Measurements from ENCODE around the gene NR2E3.

The NR2E3 gene

DNA sequence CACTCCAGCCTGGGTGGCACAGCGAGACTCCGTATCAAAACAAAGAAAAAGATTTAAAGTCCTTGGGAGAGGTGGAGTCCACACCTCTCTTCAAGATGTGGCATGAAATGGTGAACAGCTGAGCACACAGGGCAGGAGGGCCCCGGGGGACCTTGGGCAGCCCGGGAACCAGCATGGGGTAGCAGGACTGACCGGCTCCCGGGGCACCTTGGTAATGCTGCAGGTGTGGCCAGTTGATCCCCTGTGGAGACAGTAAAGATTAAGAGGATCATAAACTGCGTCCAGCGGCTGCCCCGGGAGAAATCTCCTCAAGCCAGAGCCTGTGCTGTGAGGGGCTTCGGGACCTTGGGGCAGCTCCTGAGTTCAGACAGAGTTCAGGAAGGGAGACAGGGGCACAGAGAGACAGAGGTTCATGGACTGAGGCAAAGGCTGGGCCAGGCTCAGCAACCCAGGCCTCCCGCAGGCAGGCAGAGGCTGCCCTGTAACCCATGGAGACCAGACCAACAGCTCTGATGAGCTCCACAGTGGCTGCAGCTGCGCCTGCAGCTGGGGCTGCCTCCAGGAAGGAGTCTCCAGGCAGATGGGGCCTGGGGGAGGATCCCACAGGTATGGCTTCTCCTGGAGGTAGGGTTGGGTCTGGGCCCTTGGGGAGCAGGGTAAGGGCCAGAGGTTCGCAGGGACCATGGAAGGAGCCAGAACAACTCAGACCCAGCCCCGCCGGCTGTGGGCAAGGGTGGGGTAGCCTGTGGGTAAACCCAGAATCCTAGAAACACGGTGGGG is at the start of gene NR2E3:
NR2E3 (plus strand) TSS at position 299 of the 780 bp plus-strand sequence; CDS start at position 489, 190 bp downstream.
- no peak for DNase-seq

DNA sequence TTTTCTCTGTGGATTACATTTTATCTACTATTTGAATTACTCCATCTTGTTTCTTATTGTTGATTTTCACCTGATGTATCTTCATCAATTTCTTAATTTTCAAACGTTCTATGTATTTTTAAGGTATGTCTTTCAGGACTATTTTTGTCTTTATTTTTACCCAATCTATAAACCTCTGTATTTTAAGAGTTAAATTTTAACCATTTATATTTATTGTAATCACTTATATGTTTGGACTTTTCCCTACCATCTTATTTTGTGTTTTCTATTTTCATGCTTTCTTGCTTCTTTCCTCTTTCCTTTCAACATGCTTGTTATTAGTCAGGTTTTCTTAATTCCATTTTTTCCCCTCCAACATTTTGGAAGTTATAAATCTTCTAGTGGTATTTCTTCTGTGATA is 49.5 kb upstream of the NR2E3 start:
- DNase-seq: no peak

DNA sequence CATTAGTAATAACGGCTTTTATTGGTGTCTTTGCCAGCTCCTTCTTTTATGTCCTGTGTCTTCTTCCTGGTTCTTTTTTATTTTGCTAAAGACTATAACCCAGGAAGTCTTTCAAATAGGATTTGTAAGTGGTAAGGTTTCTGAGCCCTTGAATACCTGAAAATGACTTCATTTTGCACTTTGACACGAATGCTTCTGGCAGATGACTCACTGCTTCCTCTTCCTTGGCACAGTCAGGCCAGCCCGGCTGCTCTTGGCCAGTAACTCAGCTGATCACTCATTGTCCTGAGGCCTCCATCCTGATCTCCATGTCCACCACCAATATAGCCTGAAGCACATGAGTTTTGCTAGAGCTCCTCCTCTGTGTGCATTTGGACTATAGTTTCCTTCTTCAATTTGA is 48.7 kb upstream of the NR2E3 start:
- no peak for DNase-seq

DNA sequence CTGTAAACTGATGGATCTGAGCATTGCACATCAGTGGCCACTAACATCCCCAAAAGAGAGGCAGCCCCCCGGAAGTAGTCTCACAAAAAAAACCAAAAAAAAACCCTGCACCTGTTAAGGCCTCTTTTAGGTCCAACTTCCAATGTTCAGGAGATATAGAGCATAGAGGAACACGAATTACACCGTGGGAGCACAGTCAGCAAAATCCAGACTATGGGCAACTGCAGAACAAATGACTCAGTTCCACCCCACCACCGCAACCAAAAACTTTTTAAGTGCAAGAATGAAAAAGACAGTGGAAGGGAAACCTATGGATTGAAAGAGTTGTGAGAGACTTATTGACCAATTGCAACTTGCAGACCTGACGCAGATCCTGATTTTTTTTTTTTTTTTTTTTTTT is 42.2 kb upstream of the NR2E3 start:
- no peak for DNase-seq

DNA sequence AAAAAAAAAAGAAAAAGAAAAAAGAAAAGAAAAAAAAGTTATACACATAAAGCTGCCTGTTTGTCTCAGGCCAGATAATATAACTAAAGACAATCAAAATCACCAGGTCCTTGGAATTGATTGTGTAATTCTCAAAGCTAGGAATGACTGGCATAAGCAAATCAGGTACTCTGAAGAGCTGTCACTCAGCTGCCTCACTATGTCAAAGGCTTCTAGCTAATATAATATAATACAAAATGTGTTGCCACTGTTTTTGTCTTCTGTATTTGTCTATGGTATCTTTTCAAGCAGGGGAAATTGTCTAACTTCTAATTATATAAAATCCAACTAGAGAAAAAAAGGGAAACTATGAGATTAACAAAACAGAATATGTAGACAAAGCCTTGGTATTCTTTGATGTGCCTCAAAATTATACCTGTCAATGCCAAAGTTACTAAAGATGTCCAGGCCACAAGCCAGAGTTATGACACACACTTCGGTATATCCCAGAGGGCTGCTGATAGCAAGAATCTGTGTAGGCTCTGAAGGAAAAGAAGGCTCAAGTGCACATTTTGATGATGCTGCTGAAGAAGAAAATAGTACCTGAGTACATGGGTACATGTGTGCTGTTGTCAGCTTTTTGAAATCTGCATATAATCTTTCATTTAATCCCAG is 37.0 kb upstream of the NR2E3 start:
- no peak for DNase-seq

DNA sequence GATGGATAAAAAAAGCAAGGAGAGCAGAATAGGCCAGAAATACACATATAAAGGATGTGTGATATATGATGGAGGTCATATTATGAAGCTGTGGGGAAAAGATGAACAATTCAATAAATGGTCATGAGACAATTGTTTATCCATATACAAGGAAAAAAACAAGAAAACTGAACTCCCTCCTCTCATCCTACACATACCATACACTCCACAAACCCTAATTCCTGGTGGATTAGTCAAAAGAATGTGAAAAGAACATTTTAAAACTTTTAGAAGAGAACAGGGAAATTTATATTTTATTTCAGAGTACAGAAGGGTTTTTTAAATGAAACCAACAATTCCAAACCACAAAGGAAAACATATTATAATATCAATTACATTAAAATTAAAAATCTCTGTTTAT is 34.5 kb upstream of the NR2E3 start:
- no peak for DNase-seq

DNA sequence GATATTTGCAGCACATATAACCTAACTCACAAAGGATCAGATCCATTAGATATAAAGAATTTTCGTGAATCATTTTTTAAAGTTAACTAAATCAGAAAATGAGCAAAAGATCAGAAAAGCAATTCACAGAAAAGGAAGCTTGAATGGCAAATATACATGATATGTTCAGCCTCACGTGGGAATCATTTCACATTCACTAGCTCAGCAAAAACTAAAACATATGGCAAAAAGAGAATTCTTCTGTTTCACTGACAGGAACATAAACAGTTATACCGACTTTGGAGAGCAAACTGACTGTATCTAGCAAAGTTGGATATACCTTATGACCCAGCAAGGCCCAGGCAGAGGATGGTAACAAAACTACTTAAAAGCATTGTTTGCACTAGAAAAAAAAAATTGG is 34.0 kb upstream of the NR2E3 start:
- no peak for DNase-seq

DNA sequence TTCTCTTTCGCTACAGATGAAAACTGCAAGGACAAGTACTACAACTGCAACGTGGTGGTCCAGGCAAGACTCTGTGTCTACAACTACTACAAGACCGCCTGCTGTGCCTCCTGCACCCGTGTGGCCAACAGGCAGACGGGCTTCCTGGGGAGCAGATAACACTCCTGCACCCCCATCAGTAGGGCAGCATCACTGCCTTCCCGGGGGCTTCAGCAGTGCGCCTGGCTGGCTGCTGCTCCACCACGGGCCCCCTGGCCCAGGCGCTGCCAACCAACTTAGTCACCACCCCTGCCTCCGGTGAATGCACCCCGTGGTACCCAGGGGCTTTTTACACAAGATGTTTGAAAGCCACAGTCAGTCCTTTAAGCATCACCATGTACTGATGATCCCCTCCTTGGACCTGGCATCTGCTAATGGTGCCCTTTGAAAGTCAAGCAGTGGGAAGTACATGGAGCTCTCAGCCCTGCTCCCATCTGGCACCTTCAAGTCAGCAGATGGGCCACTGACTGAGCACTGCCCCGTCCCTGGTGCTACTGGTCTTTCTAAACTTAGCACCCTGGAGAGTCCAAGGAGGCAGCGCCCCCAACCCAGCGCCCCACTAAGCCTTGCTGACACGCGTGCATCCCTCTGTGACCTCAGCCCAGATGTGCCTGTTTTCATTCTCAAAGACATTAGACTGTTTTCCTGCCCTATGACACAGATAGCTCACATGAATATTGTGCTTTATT is 33.0 kb upstream of the NR2E3 start:
- no peak for DNase-seq

DNA sequence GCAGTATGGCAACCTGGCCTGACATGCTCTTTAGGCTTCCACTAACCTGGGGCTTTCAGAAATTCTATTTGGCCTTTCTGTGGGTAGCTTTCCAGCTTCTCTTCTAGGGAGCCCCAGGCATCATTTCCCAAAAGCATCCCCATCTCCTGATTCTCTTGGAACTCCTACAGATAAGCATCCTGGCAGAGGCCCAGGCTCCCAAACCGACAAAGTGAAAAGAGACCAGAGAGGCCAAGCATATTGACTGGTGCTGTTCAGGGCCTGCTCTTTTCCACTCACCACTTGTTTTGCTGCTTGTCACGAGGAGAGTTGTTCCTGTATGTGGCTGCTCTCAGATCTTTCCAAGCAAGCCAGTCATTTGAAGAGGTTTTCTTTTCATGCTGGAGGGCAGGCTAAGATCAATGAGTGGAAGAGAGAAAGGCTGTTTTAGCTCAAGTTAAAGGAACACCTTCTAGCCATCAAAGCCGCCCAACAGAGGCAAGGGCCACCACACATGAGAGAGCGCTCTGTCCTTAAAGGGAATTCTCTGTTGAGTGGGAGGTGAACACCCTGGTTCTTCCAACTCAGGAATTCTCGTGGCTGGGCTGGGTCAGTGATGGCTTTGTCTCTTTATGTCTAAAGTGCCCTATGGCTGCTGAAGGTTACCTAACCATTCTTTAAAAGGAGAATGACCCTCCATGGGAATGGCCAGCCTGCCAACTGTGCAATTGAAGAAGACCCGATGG is 31.1 kb upstream of the NR2E3 start:
- no peak for DNase-seq

DNA sequence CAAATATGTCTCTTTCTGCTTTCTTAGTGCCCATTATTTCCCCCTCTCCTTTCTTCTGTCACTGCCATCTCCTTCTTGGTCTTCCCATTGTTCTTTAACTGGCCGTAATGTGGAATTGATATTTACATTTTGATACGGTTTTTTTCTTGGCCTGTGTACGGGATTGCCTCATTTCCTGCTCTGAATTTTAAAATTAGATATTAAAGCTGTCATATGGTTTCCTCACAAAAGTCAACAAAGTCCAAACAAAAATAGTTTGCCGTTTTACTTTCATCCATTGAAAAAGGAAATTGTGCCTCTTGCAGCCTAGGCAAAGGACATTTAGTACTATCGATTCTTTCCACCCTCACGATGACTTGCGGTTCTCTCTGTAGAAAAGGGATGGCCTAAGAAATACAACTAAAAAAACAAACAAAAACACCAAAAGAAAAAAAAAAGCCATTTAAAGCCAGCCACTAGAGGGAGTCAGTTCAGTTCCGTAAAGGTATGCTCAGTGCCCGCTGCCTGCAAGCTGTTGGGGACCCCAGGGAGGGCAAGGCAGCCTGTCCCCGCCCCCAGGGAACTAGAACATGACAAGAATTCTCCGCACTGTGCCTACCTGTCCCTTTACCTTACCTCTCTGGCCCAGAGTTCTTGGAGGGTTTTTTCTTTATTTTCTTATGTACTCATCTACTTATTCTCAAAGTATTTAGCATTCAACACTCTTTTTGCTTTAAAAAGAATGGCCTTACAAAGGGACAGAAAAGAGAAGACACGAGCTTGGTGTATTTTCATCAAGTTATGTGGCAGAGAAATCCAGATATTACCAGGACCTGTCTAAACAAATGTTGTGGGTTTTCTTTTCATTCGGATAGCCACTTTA is 30.0 kb upstream of the NR2E3 start:
- peak; percentile 24 for DNase-seq

DNA sequence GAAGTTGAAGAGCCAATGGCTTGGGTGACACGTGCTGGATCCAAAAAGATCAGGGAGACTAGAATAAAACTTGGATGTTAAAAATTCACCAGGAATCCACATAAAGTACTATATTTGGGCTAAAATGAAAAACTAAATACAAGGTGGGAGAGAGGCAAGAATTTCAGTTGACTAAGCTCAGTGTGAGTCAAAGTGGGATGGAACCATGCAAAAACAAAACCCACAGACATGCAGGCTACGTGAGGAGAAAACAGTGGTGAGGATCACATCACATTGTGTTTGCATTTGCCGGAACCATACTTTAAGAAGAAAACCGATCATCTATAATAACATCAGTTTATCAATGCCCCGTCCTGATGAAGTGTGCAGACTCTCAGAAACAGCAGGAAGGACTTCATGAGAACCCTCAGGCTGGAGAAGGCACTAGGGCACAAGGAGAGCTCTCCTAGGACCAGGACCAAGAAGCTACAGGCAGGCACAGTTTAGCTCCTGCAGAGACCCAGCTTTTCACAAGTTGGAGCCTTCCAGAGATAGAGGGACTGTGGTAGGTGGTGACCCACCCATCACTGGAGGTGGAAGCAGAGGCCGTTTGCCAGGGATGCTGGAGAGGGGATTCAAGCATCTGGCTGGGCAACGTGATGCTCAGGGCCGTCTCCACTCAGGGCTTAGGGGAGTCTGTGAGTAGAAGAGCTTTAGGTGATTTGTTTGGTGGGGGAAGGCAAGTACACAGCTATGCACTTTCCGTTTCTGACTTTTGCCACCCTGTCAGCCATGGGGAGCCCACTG is 29.0 kb upstream of the NR2E3 start:
- DNase-seq: no peak

DNA sequence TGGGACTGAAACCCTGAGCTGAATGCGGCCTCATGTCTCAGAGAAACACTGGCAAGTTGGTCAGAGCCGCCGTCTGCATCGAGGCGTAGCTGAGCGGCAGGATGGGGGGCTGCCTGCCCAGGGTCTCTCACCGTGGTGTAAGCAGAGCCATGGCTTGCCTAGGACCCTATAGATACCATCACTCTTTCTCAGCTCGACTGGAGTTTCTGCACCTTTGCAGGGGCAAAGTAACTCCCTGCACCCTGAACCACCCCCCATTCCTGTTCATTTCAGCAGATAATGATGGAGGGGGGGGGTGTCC is 28.4 kb upstream of the NR2E3 start:
- DNase-seq: no peak

DNA sequence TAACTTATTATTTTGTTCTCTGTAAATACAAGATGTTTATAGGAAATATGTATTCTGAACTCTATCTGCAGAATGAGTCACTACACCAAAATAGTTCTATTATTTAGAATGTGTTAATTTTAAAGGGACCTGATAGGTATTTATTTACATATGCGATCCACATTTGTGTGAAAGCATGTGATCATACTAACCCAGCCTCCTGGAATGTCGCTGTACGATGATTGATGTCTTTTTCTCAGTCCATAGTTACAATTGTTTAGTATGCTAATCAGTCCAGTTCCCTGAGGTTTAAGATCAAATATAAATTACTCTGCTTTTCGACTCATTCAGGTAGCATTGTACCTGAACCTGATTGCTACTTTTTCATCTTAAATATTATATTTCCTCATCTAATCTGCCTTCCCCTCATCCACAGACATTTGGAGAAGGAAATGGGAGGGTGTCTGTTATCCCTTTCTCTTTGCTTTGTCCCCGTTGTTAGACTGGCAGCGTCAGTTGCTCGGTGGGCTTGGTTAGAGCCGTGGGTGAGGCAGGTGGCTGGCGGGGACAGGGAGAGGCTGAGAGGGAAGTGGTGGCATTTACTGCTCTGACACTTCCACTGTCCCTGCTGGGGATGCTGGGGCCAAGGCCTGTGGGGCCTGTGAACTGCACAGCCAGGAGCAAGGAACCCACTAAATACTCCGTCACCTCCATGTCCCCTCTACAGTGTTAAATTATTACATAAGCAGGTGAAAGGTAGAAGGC is 27.8 kb upstream of the NR2E3 start:
- no peak for DNase-seq

DNA sequence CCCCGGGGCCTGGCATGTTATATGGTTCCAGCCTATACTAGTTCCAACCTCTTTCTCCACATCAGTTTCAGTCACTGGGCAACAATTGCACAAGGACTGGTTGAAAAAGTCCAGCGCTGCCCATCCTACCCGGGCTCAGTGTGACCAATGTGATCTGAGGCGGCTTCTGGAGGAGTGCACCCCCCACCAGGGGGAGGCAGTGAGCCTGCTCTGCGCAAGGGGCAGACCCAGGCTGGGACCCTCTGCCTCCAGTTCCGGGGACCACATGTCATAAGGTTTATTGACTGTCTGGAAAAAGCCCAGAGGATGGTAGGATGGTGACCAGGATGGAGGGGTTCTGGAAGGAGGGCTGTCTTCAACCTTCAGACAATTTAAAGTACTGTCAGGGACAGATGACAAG is 25.6 kb upstream of the NR2E3 start:
- no peak for DNase-seq

DNA sequence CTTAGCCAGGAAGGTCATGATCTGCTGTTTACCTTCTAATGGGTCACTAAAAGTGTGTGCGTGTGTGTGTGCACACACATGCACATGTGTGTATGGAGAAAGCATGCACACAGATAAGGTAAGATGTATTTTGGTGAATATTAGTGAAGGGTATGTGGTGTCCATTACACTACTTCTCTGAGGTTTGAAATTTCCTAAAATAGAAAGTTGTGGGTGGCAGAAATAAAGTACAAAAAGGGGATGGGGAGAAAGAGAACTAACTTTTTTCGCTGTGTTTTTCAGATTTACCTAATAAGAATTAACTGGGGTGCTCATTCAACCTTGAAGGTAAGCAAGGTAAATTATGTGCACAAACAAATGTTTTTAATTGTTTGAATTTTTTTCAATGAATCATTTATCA is 24.4 kb upstream of the NR2E3 start:
- DNase-seq: no peak

DNA sequence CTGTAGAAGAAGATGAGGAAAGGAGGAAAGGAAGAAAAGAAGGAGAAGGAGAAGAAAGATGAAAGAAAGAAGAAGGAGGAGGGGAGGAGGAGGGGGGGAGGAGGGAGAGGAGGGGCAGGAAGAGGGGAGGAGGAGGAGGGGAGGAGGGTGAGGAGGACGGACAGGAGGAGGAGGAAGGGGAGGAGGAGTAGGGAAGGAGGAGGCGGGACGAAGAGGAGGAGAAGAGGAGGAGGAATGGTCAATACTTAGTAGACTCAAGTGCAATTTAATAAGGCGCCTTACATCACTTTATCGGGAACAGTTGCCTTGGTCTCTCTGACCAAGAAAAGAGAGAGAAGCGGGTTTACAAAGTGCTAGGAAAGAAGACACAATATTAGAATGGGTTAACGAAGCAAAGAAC is 23.7 kb upstream of the NR2E3 start:
- DNase-seq: no peak

DNA sequence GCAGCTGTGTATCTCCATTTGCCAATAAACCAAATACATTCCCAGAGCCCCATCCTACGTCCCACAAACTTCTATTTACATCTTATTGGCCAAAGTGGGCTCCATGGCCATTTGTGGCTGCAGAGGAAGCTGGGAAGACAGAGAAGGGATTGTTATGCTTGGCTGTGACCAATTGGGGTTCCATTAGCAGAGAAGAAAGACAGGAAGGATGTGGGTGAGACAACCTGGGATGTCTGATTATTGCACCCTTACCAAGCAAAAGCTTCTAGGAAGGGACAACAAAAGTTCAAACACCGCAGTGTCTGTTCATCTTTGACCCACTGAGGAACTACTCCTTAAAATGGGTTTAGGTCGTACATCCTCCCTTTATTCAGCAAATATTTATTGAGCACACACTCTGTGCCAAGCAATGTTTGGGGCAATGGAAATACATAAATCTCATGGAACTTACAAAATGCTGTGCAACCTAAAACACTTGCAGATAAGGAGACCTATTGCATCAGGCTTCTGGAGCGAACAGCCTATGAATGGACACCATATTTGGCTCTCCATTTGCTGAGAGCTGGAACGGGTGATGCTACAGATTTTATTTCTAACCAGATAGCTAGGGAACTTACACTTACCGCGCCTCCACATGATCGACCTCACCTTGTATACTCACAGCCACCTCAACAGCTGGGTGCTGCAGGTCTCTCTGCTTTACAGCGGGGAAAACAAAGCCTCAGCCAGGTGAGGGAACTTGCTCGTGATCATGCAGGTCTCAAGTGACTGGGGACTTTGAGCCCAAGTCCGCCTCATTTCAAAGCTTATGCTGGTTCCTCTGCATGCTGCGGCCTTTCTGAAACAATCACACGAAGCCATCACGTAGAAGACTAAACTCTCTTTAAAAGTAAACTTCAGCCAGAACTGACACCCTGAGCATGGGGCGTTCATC is 21.4 kb upstream of the NR2E3 start:
- no peak for DNase-seq

DNA sequence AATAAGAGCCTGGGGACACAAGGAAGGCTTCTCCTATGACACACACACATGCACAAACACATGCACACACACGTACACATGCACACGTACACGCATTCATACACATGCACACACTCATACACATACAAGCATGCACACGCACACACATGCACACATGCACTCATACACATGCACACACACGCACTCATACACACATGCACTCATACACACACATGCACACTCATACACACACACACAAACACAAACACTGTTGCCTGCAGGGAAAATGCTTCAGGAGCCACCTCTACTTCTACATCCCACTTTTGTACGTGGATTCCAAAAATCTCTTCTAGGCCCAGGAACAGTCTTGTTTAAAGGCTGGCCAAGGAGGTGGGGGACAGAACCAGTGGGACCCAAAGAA is 20.7 kb upstream of the NR2E3 start:
- DNase-seq: no peak

DNA sequence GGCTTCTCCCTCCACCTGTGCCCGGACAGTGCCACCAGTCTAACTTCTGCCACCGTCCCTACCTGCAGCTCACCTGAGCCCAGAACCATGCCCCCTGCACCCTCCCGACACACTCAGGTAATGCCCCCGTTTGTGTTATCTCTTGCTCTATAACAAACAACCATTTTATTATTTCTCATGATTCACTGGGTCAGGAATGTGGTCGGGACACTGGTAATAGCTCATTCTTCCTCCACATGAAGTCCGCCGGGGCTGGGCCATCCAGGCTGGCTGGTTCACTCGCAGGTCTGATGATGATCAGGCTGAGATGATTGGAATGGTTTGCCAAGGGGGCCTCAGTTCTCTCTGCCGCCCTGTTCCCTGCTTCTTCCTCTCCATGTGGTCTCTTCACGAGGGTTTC is 20.3 kb upstream of the NR2E3 start:
- no peak for DNase-seq

DNA sequence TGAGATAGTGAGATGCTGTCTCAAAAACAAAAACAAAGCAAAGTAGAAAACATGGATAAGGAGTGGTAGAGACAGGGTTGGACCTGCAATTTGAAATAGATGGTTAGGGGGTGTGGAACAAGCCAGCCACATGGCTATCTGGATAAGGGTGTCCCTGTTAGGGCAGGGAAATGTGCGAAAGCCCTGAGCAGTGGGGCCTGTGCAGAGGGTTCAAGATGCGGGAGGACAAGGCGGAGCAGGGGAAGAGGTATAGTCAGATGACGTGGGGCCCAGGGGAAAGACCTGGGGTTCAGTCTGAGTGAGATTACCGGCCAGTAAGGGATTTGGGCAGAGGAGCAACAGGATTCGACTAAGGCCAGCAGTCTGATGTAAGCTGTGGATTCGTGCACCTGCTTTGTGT is 18.4 kb upstream of the NR2E3 start:
- DNase-seq: no peak
